Gastroesophageal sphincter (tissue), 3 donors: ENCODE measurements around the gene ANXA1.

ENCODE experiments used
- EP300 ChIP-seq: sonication (generic); formaldehyde crosslinking; IDR thresholded peaks from one replicate; pipeline ENCODE4 v1.6.1; 2017; ENCODE audit warnings: antibody characterized with exemption, mild to moderate bottlenecking
- TF ChIP-seq, protein P1 (sequence below), 4 experiments: fragments of 200-600 bp in 2 of 4; fragments of 450-650 bp in 2 of 4; sonication (generic) in 1 of 4; IDR thresholded peaks; one replicate each; pipeline ENCODE4 v1.5.1; 2017 to 2019; ENCODE audit warnings: antibody characterized with exemption in 4 of 4, mild to moderate bottlenecking in 2 of 4, moderate library complexity in 2 of 4

- TF ChIP-seq, protein P1, sequence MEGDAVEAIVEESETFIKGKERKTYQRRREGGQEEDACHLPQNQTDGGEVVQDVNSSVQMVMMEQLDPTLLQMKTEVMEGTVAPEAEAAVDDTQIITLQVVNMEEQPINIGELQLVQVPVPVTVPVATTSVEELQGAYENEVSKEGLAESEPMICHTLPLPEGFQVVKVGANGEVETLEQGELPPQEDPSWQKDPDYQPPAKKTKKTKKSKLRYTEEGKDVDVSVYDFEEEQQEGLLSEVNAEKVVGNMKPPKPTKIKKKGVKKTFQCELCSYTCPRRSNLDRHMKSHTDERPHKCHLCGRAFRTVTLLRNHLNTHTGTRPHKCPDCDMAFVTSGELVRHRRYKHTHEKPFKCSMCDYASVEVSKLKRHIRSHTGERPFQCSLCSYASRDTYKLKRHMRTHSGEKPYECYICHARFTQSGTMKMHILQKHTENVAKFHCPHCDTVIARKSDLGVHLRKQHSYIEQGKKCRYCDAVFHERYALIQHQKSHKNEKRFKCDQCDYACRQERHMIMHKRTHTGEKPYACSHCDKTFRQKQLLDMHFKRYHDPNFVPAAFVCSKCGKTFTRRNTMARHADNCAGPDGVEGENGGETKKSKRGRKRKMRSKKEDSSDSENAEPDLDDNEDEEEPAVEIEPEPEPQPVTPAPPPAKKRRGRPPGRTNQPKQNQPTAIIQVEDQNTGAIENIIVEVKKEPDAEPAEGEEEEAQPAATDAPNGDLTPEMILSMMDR (IDR thresholded peaks at IDR 0.05) = no peak
- no peak for TF ChIP-seq EP300
Observed at GRCh38 chr9:73146111-73146815, 5.4 kb upstream of the ANXA1 start.
